HG03066 (cell line): ENCODE data around the gene IL11.

Experiments
- ATAC-seq: cut with Tn5 transposase; IDR thresholded peaks from one replicate; pipeline ENCODE4 v1.9.1; 2021; ENCODE audit warnings: low read depth; ENCODE audit not compliant: unreplicated experiment

IL11 gene

GRCh38 chr19:55353803-55354697 is 16.2 kb downstream of the IL11 start:
- no peak for ATAC-seq

- ATAC-seq: no peak
Measured at GRCh38 chr19:55353356-55353802, 16.9 kb downstream of the IL11 start.

- ATAC-seq: no peak
Measured at GRCh38 chr19:55352549-55353145, 17.6 kb downstream of the IL11 start.

- ATAC-seq: no peak
Measured at GRCh38 chr19:55352040-55352439, 18.2 kb downstream of the IL11 start.

- no peak for ATAC-seq
Measured at GRCh38 chr19:55350620-55351315, 19.5 kb downstream of the IL11 start.

GRCh38 chr19:55348317-55349034 is 21.8 kb downstream of the IL11 start:
- ATAC-seq: no peak

GRCh38 chr19:55347442-55348009 is 22.7 kb downstream of the IL11 start:
- ATAC-seq: no peak

- no peak for ATAC-seq
Measured at GRCh38 chr19:55346725-55347441, 23.4 kb downstream of the IL11 start.

- ATAC-seq: no peak
Measured at GRCh38 chr19:55345818-55346724, 24.2 kb downstream of the IL11 start.

- no peak for ATAC-seq
Measured at GRCh38 chr19:55345101-55345817, 25.0 kb downstream of the IL11 start.

- no peak for ATAC-seq
Measured at GRCh38 chr19:55344444-55344843, 25.8 kb downstream of the IL11 start.

- ATAC-seq: no peak
Measured at GRCh38 chr19:55341595-55342531, 28.4 kb downstream of the IL11 start.

- no peak for ATAC-seq
Measured at GRCh38 chr19:55341171-55341588, 29.1 kb downstream of the IL11 start.

GRCh38 chr19:55340784-55341147 is 29.5 kb downstream of the IL11 start:
- no peak for ATAC-seq

- no peak for ATAC-seq
Measured at GRCh38 chr19:55339889-55340783, 30.1 kb downstream of the IL11 start.
